IMR-90 (cell line): ENCODE results near the gene E2F3. TPM values are rescaled to one million over a fixed set of nuclear protein-coding genes. Genes with fewer than 3 reads are reported as not detected.

Experiments used
- ATAC-seq: fragments of 200-7000 bp; cut with Tn5 transposase; 2 replicates; pipeline ENCODE4 v1.9.1; 2020; ENCODE audit warnings: low read depth, mild to moderate bottlenecking, moderate library complexity
- BruUV-seq: library from RNA; stranded (reverse); fragments of 400-500 nt; replicated peaks from 2 replicates; lab custom pipeline; 2021; lab: Mats Ljungman, UMichigan
- CTCF ChIA-PET: fragments of 300-600 bp; formaldehyde crosslinking; extraction: SDS; loops from one replicate; lab custom pipeline; 2021; ENCODE audit warnings: antibody characterized with exemption; lab: Yijun Ruan, JAX
- POLR2A ChIA-PET: fragments of 300-600 bp; sonication (Branson Sonifier 250); formaldehyde crosslinking; loops from one replicate; lab custom pipeline; 2022; ENCODE audit warnings: antibody characterized with exemption; ENCODE audit not compliant: unreplicated experiment; lab: Charles Lee
- DNase-seq: peaks from one replicate; pipeline ENCODE4 v3.0.0; 2013
- H2AFZ ChIP-seq: replicated peaks from 2 replicates; pipeline ENCODE3; 2013; ENCODE audit warnings: low read length, mild to moderate bottlenecking; ENCODE audit not compliant: poor library complexity
- H2AK5ac ChIP-seq: 2 replicates; pipeline ENCODE4 v1.6.1; 2013; ENCODE audit warnings: low read depth, low read length, inconsistent platforms
- H2AK9ac ChIP-seq: replicated peaks from 2 replicates; pipeline ENCODE3; 2013; ENCODE audit warnings: mild to moderate bottlenecking, low read depth, low read length, moderate library complexity; ENCODE audit not compliant: poor library complexity
- H2BK120ac ChIP-seq: 2 replicates; pipeline ENCODE4 v1.6.1; 2013; ENCODE audit warnings: low read depth, low read length, inconsistent platforms
- H2BK15ac ChIP-seq: 3 replicates; pipeline ENCODE4 v1.6.1; 2013; ENCODE audit warnings: low read depth, low read length, inconsistent platforms
- H2BK20ac ChIP-seq: 2 replicates; pipeline ENCODE4 v1.6.1; 2013; ENCODE audit warnings: low read depth, mild to moderate bottlenecking, inconsistent platforms, low read length, moderate library complexity
- H2BK5ac ChIP-seq: 2 replicates; pipeline ENCODE4 v1.6.1; 2013; ENCODE audit warnings: mild to moderate bottlenecking, low read depth, low read length, inconsistent platforms; ENCODE audit not compliant: poor library complexity, severe bottlenecking
- H3K14ac ChIP-seq: replicated peaks from 2 replicates; pipeline ENCODE4 v1.6.1; 2013; ENCODE audit warnings: low read depth, low read length, inconsistent platforms
- H3K18ac ChIP-seq: 2 replicates; pipeline ENCODE4 v1.6.1; 2013; ENCODE audit warnings: low read depth, low read length, control low read depth
- H3K23ac ChIP-seq: 2 replicates; pipeline ENCODE4 v1.6.1; 2013; ENCODE audit warnings: low read depth, low read length, inconsistent platforms
- H3K27ac ChIP-seq: 2 replicates; pipeline ENCODE4 v1.5.1; 2013; ENCODE audit warnings: mild to moderate bottlenecking, control low read depth, low read length; ENCODE audit not compliant: insufficient read depth
- H3K27me3 ChIP-seq: 2 replicates; pipeline ENCODE4 v1.6.1; 2013; ENCODE audit warnings: low read length; ENCODE audit not compliant: control insufficient read depth, insufficient read depth
- H3K36me3 ChIP-seq: 2 replicates; pipeline ENCODE4 v1.6.1; 2013; ENCODE audit warnings: low read length, mixed read lengths; ENCODE audit not compliant: control insufficient read depth, insufficient read depth
- H3K4ac ChIP-seq: 2 replicates; pipeline ENCODE4 v1.6.1; 2013; ENCODE audit warnings: low read depth, low read length, inconsistent platforms
- H3K4me1 ChIP-seq: 2 replicates; pipeline ENCODE4 v1.6.1; 2013; ENCODE audit warnings: low read length, mixed read lengths; ENCODE audit not compliant: control insufficient read depth, insufficient read depth
- H3K4me2 ChIP-seq: 2 replicates; pipeline ENCODE4 v1.6.1; 2013; ENCODE audit warnings: low read depth, mild to moderate bottlenecking, control low read depth, low read length, moderate library complexity
- H3K4me3 ChIP-seq: 2 replicates; pipeline ENCODE4 v1.5.1; 2013; ENCODE audit warnings: low read depth, mild to moderate bottlenecking, control low read depth, low read length, moderate library complexity; ENCODE audit not compliant: insufficient read depth
- H3K56ac ChIP-seq: 2 replicates; pipeline ENCODE4 v1.6.1; 2013; ENCODE audit warnings: low read length, inconsistent platforms; ENCODE audit not compliant: insufficient read depth; ENCODE audit errors: extremely low read depth
- H3K79me1 ChIP-seq, 2 experiments: 2 replicates each; pipeline ENCODE4 v1.6.1; 2013; ENCODE audit warnings: low read length in 2 of 2, inconsistent platforms in 1 of 2, low read depth in 1 of 2
- H3K9ac ChIP-seq: 2 replicates; pipeline ENCODE4 v1.6.1; 2013; ENCODE audit warnings: low read depth, low read length, control low read depth
- H3K9me1 ChIP-seq: 2 replicates; pipeline ENCODE4 v1.6.1; 2013; ENCODE audit warnings: low read length, inconsistent platforms; ENCODE audit not compliant: insufficient read depth
- H3K9me3 ChIP-seq: 2 replicates; pipeline ENCODE4 v1.6.1; 2013; ENCODE audit warnings: low read length; ENCODE audit not compliant: control insufficient read depth, insufficient read depth
- H4K20me1 ChIP-seq: 2 replicates; pipeline ENCODE4 v1.6.1; 2013; ENCODE audit warnings: low read length, inconsistent platforms; ENCODE audit not compliant: insufficient read depth
- H4K5ac ChIP-seq: 2 replicates; pipeline ENCODE4 v1.6.1; 2013; ENCODE audit warnings: mild to moderate bottlenecking, low read depth, low read length, control low read depth
- H4K8ac ChIP-seq, 2 experiments: 2 replicates each; pipeline ENCODE4 v1.6.1; 2013; ENCODE audit warnings: low read depth in 2 of 2, low read length in 2 of 2, control low read depth in 1 of 2, inconsistent platforms in 1 of 2
- H4K91ac ChIP-seq: 2 replicates; pipeline ENCODE4 v1.6.1; 2013; ENCODE audit warnings: low read depth, low read length, inconsistent platforms; ENCODE audit not compliant: insufficient read depth
- RAD21 ChIP-seq: IDR thresholded peaks from 2 replicates; pipeline ENCODE4 v1.6.1; 2012; ENCODE audit warnings: low read length, improper control_type of control experiment
- WGBS, 2 experiments: methylation state at CpG; one replicate each; pipeline versions ENCODE4 v1.1.5 to v1.1.7; 2013; ENCODE audit warnings: missing lambda C conversion rate in 2 of 2; ENCODE audit not compliant: insufficient read length in 1 of 2; ENCODE audit errors: extremely low coverage in 2 of 2; 5-methylcytosine and 5-hydroxymethylcytosine counted together
- dilution Hi-C: fragments of 300-500 bp; cut with HindIII; formaldehyde crosslinking; loops from one replicate; pipeline ENCODE4 v1.14.3; 2018; ENCODE audit warnings: low sequenced_read_pairs; ENCODE audit not compliant: unreplicated experiment
- in situ Hi-C: fragments of 300-500 bp; cut with MboI; formaldehyde crosslinking; loops from 3 replicates; pipeline ENCODE4 v1.14.3; 2019; ENCODE audit warnings: low sequenced_read_pairs, inconsistent platforms, mixed read lengths
- intact Hi-C: fragments of 100-400 bp; cut with micrococcal nuclease; formaldehyde crosslinking; loops from 2 replicates; pipeline ENCODE4 v1.10.0; 2022
- polyA plus RNA-seq, 3 experiments: library from polyadenylated mRNA; depleted of rRNA; stranded (reverse); fragments of >200 nt; gene quantifications; 2 replicates each; pipeline ENCODE4 v1.2.3, GENCODE V29; 2012; ENCODE audit warnings: low replicate concordance in 1 of 3
- total RNA-seq: library from RNA; depleted of rRNA; stranded (reverse); fragments of >200 nt; gene quantifications from 2 replicates; pipeline ENCODE4 v1.2.3, GENCODE V29; 2012
- TF ChIP-seq, protein P1 (sequence below): fragments of 150-350 bp; IDR thresholded peaks from 2 replicates; pipeline ENCODE4 v1.6.1; 2017; ENCODE audit warnings: mild to moderate bottlenecking, antibody characterized with exemption, low read length, low read depth

E2F3 gene
- total and polyA plus RNA-seq, 2 of the 4 experiments (the other 2 are of a cell fraction), result 2.3 to 8.2 TPM

DNA sequence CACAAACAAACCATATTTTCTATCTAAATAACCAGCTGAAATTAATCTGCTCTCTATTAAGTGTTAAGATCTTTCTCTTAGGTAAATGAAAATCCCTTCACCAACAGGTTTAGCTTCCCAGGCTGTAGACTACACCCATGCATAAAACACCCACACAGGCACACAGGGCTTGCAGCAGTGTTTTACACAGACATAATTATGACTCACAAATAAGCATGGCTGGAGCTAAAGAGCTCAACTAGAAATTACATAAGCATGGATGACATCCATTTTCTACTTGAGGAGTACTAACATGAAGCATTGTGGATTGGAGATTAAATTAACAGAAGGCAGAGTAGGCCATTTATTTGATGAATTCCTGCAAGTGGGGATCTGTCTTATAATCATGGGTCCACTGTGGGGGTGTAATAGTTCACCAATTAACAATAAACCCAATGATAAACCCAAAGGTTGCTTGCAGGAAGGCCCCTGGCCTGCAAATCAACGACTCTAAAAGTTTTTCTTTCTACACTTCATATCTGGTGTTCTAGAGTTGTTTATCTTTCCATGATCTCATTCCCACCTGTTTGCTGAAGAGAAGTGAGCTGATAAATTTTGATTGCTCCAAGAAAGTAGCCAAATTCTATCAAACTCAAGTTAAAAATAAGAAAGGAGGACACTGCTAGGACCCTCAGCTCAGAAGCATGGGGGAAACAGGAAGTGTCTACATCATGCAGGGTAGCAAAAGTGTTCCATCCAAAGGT, 33.8 kb upstream of the E2F3 start:
- H3K9ac ChIP-seq, result no peak overlapping the region
- H2BK5ac ChIP-seq, result no peak overlapping the region
- no peak overlapping the region for H3K56ac ChIP-seq
- peak overlapping the region; percentile 17; the same call in 1 of the 2 replicates for H4K91ac ChIP-seq
- H4K5ac ChIP-seq, result no peak overlapping the region
- H3K4ac ChIP-seq, result no peak overlapping the region
- no peak overlapping the region for H2BK15ac ChIP-seq
- no peaks in the 10 kb centered on the region for H4K20me1 ChIP-seq
- no peaks in the 10 kb centered on the region for H3K79me1 ChIP-seq
- no peak overlapping the region for H3K14ac ChIP-seq
- ATAC-seq (peak; percentile 50), DNase-seq (peak; percentile 42)
- no peaks in the 10 kb centered on the region for H3K27me3 ChIP-seq
- peak overlapping the region; percentile 46; the same call in 1 of the 2 replicates for H2BK120ac ChIP-seq
- H3K9me1 ChIP-seq, result 0 out of 2 replicates have a peak, but pooled peaks cover 2% of the 10 kb centered on the region
- no peak overlapping the region for H3K4me2 ChIP-seq
- no peak overlapping the region for H3K4me3 ChIP-seq
- H2AK9ac ChIP-seq, result no peak overlapping the region
- POLR2A ChIA-PET, result interaction anchor here (0.8 kb wide), 1 partner anchor 10 kb away, joined by 4 read pairs; no protein-coding TSS in a partner anchor
- CTCF ChIA-PET, result interaction anchor here (0.6 kb wide), 1 partner anchor 26 kb away, joined by 6 read pairs; no protein-coding TSS in a partner anchor
- peak overlapping the region; percentile 75; the same call in 1 of the 2 replicates for H2BK20ac ChIP-seq
- intact Hi-C loops (no loop called here), dilution Hi-C loops (no loop called here), in situ Hi-C loops (no loop called here)
- no peaks in the 10 kb centered on the region for H3K36me3 ChIP-seq
- no peak overlapping the region for H2AFZ ChIP-seq
- peak overlapping the region; percentile 50; the same call in 1 of the 2 replicates for H3K18ac ChIP-seq
- BruUV-seq, result no TSS peak
- no peak for TF ChIP-seq RAD21
- TF ChIP-seq, protein P1, sequence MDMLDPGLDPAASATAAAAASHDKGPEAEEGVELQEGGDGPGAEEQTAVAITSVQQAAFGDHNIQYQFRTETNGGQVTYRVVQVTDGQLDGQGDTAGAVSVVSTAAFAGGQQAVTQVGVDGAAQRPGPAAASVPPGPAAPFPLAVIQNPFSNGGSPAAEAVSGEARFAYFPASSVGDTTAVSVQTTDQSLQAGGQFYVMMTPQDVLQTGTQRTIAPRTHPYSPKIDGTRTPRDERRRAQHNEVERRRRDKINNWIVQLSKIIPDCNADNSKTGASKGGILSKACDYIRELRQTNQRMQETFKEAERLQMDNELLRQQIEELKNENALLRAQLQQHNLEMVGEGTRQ, result no peak
- no peak overlapping the region for H3K23ac ChIP-seq
- H3K27ac ChIP-seq, result no peak overlapping the region
- WGBS, 2 experiments, result no CpG with 5 or more reads among the region's 1 CpG
- no peak overlapping the region for H2AK5ac ChIP-seq
- no peaks in the 10 kb centered on the region for H3K9me3 ChIP-seq
- H3K4me1 ChIP-seq, result peaks cover 4% of the 10 kb centered on the region
- H4K8ac ChIP-seq, result peak overlapping the region in 1 of 2 experiments; percentile 40; a peak in 1 of 4 replicates
